ENCODE data around the gene LCE1A.

LCE1A gene

GRCh38 chr1:152869808-152870419 is 42.6 kb downstream of the LCE1A start:
- in situ Hi-C loops (cut with MboI; ENCODE audit: low sequenced_read_pairs) = no loop called here

DNA sequence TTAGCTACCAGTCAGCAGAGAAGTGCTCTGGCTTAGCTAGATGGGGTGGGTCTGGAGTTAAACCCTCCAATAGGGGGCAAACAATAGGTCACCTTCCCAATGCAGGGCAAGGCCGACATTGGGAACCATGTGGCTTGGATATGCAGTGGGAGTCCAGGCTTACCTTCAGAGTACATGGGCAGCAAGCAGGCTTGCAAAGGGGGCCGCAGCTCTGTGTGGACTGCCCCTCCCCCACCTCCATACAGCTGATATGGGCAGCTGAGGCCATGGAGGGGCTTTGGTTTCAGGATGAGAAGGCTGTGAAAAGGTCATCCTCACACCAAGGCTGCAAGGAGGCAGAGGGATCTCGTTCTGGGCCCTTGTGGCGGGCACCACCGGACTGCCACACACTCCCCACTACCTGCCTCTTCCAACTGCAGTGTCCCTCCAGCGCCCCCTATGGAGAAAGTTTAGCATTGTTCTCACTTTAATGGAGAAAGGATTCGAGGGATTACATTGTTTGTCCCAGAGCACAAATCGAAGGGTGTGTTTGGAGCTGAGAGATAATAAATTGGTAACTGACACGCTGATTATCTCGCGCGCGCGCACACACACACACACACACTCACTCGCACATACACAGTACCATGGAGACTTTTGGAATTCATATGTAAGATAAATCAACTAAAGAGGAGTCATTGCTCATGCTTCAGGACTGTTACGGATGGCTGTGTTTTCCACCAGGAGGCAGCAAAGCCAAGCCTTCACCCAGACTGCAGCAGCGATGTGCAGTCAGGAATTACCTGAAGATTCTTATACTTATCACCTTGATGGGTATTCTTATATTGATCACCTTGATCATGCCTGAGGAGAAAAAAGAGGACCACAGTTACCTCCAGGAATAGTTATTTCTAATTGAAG is 43.8 kb downstream of the LCE1A start:
- in situ Hi-C loops (cut with MboI; ENCODE audit: low sequenced_read_pairs) = no loop called here

DNA sequence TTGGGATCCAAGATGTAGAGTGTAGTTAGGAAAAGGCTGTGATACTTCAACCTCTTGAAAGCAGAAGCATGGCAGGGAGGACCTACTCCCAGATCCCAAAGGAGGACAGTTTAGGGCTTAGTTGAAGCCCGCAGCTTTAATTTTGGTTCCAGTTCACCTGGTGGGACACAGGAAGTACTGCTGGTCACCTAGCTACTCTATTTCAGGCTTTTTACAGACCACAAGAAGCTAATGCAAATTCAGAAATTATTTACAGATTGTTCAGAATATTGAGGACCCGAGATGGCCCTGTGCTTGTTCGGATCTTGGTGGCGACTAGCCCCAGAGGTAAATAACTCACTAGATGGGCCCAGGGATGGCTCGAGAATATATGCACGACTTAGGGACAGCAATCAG is 44.5 kb downstream of the LCE1A start:
- in situ Hi-C loops (cut with MboI; ENCODE audit: low sequenced_read_pairs) = no loop called here

DNA sequence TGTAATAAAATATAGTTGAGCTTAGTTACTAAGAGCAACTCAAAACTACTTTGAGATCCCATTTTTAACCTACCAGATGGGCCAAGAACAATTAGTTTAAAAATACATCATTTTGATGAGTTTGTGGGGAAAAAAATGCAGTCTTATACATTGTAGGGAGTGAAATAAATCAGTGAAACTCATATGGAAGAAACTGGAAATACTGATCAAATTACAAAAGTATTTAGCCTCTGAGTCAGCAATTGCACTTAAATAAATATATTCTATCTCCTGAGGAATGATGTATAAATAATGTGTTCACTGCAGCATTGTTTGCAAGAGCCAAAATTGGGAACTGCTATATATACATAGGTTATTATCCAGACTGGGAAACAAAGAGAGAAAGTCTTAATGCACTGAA is 46.2 kb downstream of the LCE1A start:
- in situ Hi-C loops (cut with MboI; ENCODE audit: low sequenced_read_pairs) = no loop called here

- in situ Hi-C loops (cut with MboI; ENCODE audit: low sequenced_read_pairs) = no loop called here
Measured at GRCh38 chr1:152876827-152877226, 49.6 kb downstream of the LCE1A start.

All from HL-60/S4 treated with phorbol 12-myristate 13-acetate at 8.2 ng/mL for 4 days and 3 days (cell line).